CD4-positive, alpha-beta T cell treated with Interleukin-21 for 1 hour (primary cell): Measurements from ENCODE around the gene CACNB2.
"Not testable (repeated sequence)": the region's sequence is repeated elsewhere in the genome, so short reads cannot be mapped to it uniquely, and the experiment has no call there.

ENCODE experiments used
- DNase-seq: peaks from one replicate; pipeline ENCODE4 v3.0.0-alpha.2; 2020

Gene CACNB2

GRCh38 chr10:18149196-18149800 lies 9.1 kb downstream of the CACNB2 start:
- DNase-seq = no peak

GRCh38 chr10:18151356-18151890 lies 11.2 kb downstream of the CACNB2 start:
- DNase-seq = no peak

GRCh38 chr10:18153381-18153780 lies 13.2 kb downstream of the CACNB2 start:
- not testable (repeated sequence) for DNase-seq

GRCh38 chr10:18155321-18155720 lies 15.1 kb downstream of the CACNB2 start:
- DNase-seq = no peak

- DNase-seq = not testable (repeated sequence)
These were observed 16.6 kb downstream of the CACNB2 start for GRCh38 chr10:18156797-18157196.

- no peak for DNase-seq
These were observed 17.7 kb downstream of the CACNB2 start for GRCh38 chr10:18157881-18158280.

GRCh38 chr10:18158773-18159265 lies 18.6 kb downstream of the CACNB2 start:
- no peak for DNase-seq

- no peak for DNase-seq
These were observed 19.3 kb downstream of the CACNB2 start for GRCh38 chr10:18159557-18159956.

GRCh38 chr10:18162021-18162627 lies 21.9 kb downstream of the CACNB2 start:
- no peak for DNase-seq

GRCh38 chr10:18164093-18164492 lies 23.9 kb downstream of the CACNB2 start:
- DNase-seq = no peak

GRCh38 chr10:18164748-18165361 lies 24.6 kb downstream of the CACNB2 start:
- DNase-seq = no peak

GRCh38 chr10:18178854-18179483 lies 38.7 kb downstream of the CACNB2 start:
- no peak for DNase-seq

- no peak for DNase-seq
These were observed 39.7 kb downstream of the CACNB2 start for GRCh38 chr10:18179891-18180290.

- not testable (repeated sequence) for DNase-seq
These were observed 41.2 kb downstream of the CACNB2 start for GRCh38 chr10:18181382-18181781.

GRCh38 chr10:18185621-18186020 lies 45.4 kb downstream of the CACNB2 start:
- no peak for DNase-seq

- no peak for DNase-seq
These were observed 50.6 kb downstream of the CACNB2 start for GRCh38 chr10:18190840-18191239.

GRCh38 chr10:18194634-18195033 lies 54.4 kb downstream of the CACNB2 start:
- no peak for DNase-seq

- DNase-seq = no peak
These were observed 55.0 kb downstream of the CACNB2 start for GRCh38 chr10:18195060-18195799.

- no peak for DNase-seq
These were observed 56.8 kb downstream of the CACNB2 start for GRCh38 chr10:18196806-18197550.

GRCh38 chr10:18197706-18198105 lies 57.5 kb downstream of the CACNB2 start:
- DNase-seq = no peak

GRCh38 chr10:18201877-18202276 lies 61.7 kb downstream of the CACNB2 start:
- DNase-seq = no peak
